T-cell (primary cell): ENCODE data around the gene CCDC112. TPM values are rescaled to one million over a fixed set of nuclear protein-coding genes. Genes with fewer than 3 reads are reported as not detected.

Experiments
- ATAC-seq, 4 experiments: fragments of 200-7000 bp in 3 of 4; fragments of 150-1000 bp in 1 of 4; cut with Tn5 transposase; replicated peaks in 1 of 4; 1 replicate in 3 of 4; 2 replicates in 1 of 4; pipeline ENCODE4 v1.10.0; 2021; ENCODE audit warnings: moderate library complexity in 3 of 4, mild to moderate bottlenecking in 2 of 4, moderate number of reproducible peaks in 1 of 4
- CTCF ChIA-PET, 2 donors: fragments of 300-600 bp; sonication (Branson Sonifier 250); formaldehyde crosslinking; loops; one replicate each; lab custom pipeline; 2022; ENCODE audit warnings: antibody characterized with exemption in 2 of 2; lab: Charles Lee
- POLR2A ChIA-PET, 2 donors: fragments of 300-600 bp; sonication (Branson Sonifier 250); formaldehyde crosslinking; loops; one replicate each; lab custom pipeline; 2022; ENCODE audit warnings: antibody characterized with exemption in 2 of 2; lab: Charles Lee
- DNase-seq, 35 experiments: peaks; one replicate each; pipeline versions ENCODE4 v3.0.0 to v3.0.0-alpha.2; 2013 to 2023
- H3K27ac ChIP-seq: one replicate; pipeline ENCODE4 v1.5.1; 2013; ENCODE audit warnings: low read length
- H3K27me3 ChIP-seq, 2 experiments: replicated peaks in 1 of 2; 1 replicate in 1 of 2; 2 replicates in 1 of 2; pipeline versions ENCODE4 v1.6.1 to v1.7.0; 2013; ENCODE audit warnings: low read length in 1 of 2, mixed read lengths in 1 of 2; ENCODE audit not compliant: control insufficient read depth in 2 of 2, insufficient read depth in 2 of 2; ENCODE audit errors: extremely low read depth in 1 of 2
- H3K36me3 ChIP-seq, 2 donors: 1 replicate in 1 of 2; 2 replicates in 1 of 2; pipeline versions ENCODE4 v1.6.1 to v1.7.0; 2013; ENCODE audit warnings: low read length in 1 of 2; ENCODE audit not compliant: control insufficient read depth in 2 of 2, insufficient read depth in 1 of 2; ENCODE audit errors: extremely low read depth in 1 of 2
- H3K4me1 ChIP-seq, 2 experiments: 1 replicate in 1 of 2; 2 replicates in 1 of 2; pipeline versions ENCODE4 v1.6.1 to v1.7.0; 2013; ENCODE audit warnings: low read length in 2 of 2, mixed read lengths in 1 of 2; ENCODE audit not compliant: insufficient read depth in 2 of 2, control insufficient read depth in 1 of 2; ENCODE audit errors: extremely low read depth in 1 of 2
- H3K4me3 ChIP-seq, 2 donors: 1 replicate in 1 of 2; 2 replicates in 1 of 2; pipeline versions ENCODE4 v1.5.1 to v1.7.0; 2013; ENCODE audit warnings: mild to moderate bottlenecking in 2 of 2, low read length in 1 of 2, moderate library complexity in 1 of 2; ENCODE audit not compliant: control insufficient read depth in 1 of 2; ENCODE audit errors: extremely low read depth in 1 of 2
- H3K9me3 ChIP-seq: 2 replicates; pipeline ENCODE4 v1.7.0; 2013
- H3K27ac Mint-ChIP-seq, 2 donors: one replicate each; pipeline ENCODE4 v1.8.0; 2020 to 2021; ENCODE audit warnings: mild to moderate bottlenecking in 2 of 2, mixed read lengths in 2 of 2
- H3K27me3 Mint-ChIP-seq, 2 donors: one replicate each; pipeline ENCODE4 v1.8.0; 2021 to 2022; ENCODE audit warnings: mixed read lengths in 2 of 2
- H3K36me3 Mint-ChIP-seq: one replicate; pipeline ENCODE4 v1.8.0; 2021; ENCODE audit warnings: mixed read lengths
- H3K4me1 Mint-ChIP-seq, 3 donors: one replicate each; pipeline ENCODE4 v1.8.0; 2020 to 2022; ENCODE audit warnings: mixed read lengths in 3 of 3, mild to moderate bottlenecking in 1 of 3
- H3K4me3 Mint-ChIP-seq, 3 donors: one replicate each; pipeline ENCODE4 v1.8.0; 2020 to 2022; ENCODE audit warnings: mild to moderate bottlenecking in 3 of 3, mixed read lengths in 3 of 3, moderate library complexity in 3 of 3
- H3K9me3 Mint-ChIP-seq, 3 donors: one replicate each; pipeline ENCODE4 v1.8.0; 2020 to 2022; ENCODE audit warnings: mixed read lengths in 3 of 3
- WGBS: methylation state at CpG from one replicate; pipeline ENCODE4 v1.1.5; 2013; ENCODE audit warnings: missing lambda C conversion rate; ENCODE audit not compliant: insufficient coverage; 5-methylcytosine and 5-hydroxymethylcytosine counted together
- total RNA-seq, 35 experiments: library from RNA in 6 of 35; stranded (reverse) in 6 of 35; fragments of 120-200 nt in 1 of 35; gene quantifications; one replicate each; pipeline versions ENCODE4 v1.2.1 to v1.2.4 and lab custom pipeline; 2013 to 2026

CCDC112 gene
- total RNA-seq, 5 donors from 2014 or later (not counting 1 experiment from before 2014, with no cell fraction given), result 3.0 to 7.4 (median 4.8) TPM

- H3K27me3 ChIP-seq, result peaks cover 2 to 3% of the 10 kb centered on the region in 2 experiments
- Mint-ChIP-seq H3K9me3 (no peaks in the 10 kb centered on the region), H3K36me3 (no peaks in the 10 kb centered on the region), H3K27ac (no peak overlapping the region), H3K4me3 (no peak overlapping the region), H3K27me3 (peaks cover 21 to 24% of the 10 kb centered on the region in 2 donors), H3K4me1 (no peaks in the 10 kb centered on the region)
- ChIA-PET CTCF (interaction anchor here in 1 of 2 donors (0.6 to 1.9 kb wide), 2 partner anchors 30 to 261 kb away, joined by 3 to 6 read pairs; no protein-coding TSS in a partner anchor), POLR2A (no interaction called here)
- no peaks in the 10 kb centered on the region for H3K36me3 ChIP-seq
- WGBS, result no CpG with 5 or more reads among the region's 3 CpGs
- H3K4me1 ChIP-seq, result no peaks in the 10 kb centered on the region
- no peak for ATAC-seq
- no peaks in the 10 kb centered on the region for H3K9me3 ChIP-seq
- DNase-seq, result no peak
- no peak overlapping the region for H3K27ac ChIP-seq
- H3K4me3 ChIP-seq, result no peak overlapping the region
Measured at GRCh38 chr5:115313632-115314031, 17.2 kb upstream of the CCDC112 start.

- ChIA-PET POLR2A (no interaction called here), CTCF (interaction anchor here (1.2 to 1.9 kb wide), 2 partner anchors 261 to 263 kb away, joined by 3 to 6 read pairs; no protein-coding TSS in a partner anchor)
- Mint-ChIP-seq H3K4me1 (no peaks in the 10 kb centered on the region), H3K9me3 (no peaks in the 10 kb centered on the region), H3K4me3 (no peak overlapping the region), H3K27me3 (peaks cover 16 to 28% of the 10 kb centered on the region in 2 donors), H3K27ac (no peak overlapping the region), H3K36me3 (no peaks in the 10 kb centered on the region)
- ATAC-seq (no peak), DNase-seq (no peak)
- Histone ChIP-seq H3K27ac (no peak overlapping the region), H3K9me3 (no peaks in the 10 kb centered on the region), H3K27me3 (peaks cover 3% of the 10 kb centered on the region in 2 experiments), H3K4me3 (no peak overlapping the region), H3K36me3 (no peaks in the 10 kb centered on the region), H3K4me1 (no peaks in the 10 kb centered on the region)
- 92% methylated on average over 2 of the region's 2 CpGs for WGBS
Measured at GRCh38 chr5:115313052-115313451, 16.6 kb upstream of the CCDC112 start.

GRCh38 chr5:115309751-115310370 is 13.4 kb upstream of the CCDC112 start:
- Histone ChIP-seq H3K27me3 (peaks cover 3 to 7% of the 10 kb centered on the region in 2 experiments), H3K9me3 (no peaks in the 10 kb centered on the region), H3K4me1 (no peaks in the 10 kb centered on the region), H3K36me3 (no peaks in the 10 kb centered on the region), H3K27ac (no peak overlapping the region), H3K4me3 (no peak overlapping the region)
- ATAC-seq (peak in 1 of 4 experiments; percentile 55), DNase-seq (peak in 1 of 35 experiments; percentile 67)
- POLR2A ChIA-PET, result interaction anchor here (0.6 to 1.2 kb wide), 4 partner anchors 15 to 1925 kb away, joined by 3 read pairs; no protein-coding TSS in a partner anchor
- WGBS, result no CpG with 5 or more reads among the region's 1 CpG
- Mint-ChIP-seq H3K27ac (no peak overlapping the region), H3K27me3 (peaks cover 24 to 32% of the 10 kb centered on the region in 2 donors), H3K4me3 (no peak overlapping the region), H3K4me1 (no peaks in the 10 kb centered on the region), H3K36me3 (no peaks in the 10 kb centered on the region), H3K9me3 (no peaks in the 10 kb centered on the region)
- CTCF ChIA-PET, result interaction anchor here (0.5 to 7.1 kb wide), 17 partner anchors 10 to 766 kb away, joined by 3 to 169 read pairs (median 4); no protein-coding TSS in a partner anchor

- POLR2A ChIA-PET, result interaction anchor here in 1 of 2 donors (0.6 to 1.2 kb wide), 2 partner anchors 16 to 316 kb away, joined by 3 read pairs; no protein-coding TSS in a partner anchor
- H3K4me3 Mint-ChIP-seq, result no peak overlapping the region
- H3K9me3 Mint-ChIP-seq, result no peaks in the 10 kb centered on the region
Measured at GRCh38 chr5:115308815-115309214, 12.4 kb upstream of the CCDC112 start.

GRCh38 chr5:115306011-115306536 is 9.6 kb upstream of the CCDC112 start:
- no peak for DNase-seq
- H3K4me3 Mint-ChIP-seq, result no peak overlapping the region
- no peaks in the 10 kb centered on the region for H3K9me3 ChIP-seq
- WGBS, result no CpG with 5 or more reads among the region's 1 CpG
- H3K4me1 ChIP-seq, result no peaks in the 10 kb centered on the region
- peaks cover 25 to 34% of the 10 kb centered on the region in 2 donors for H3K27me3 Mint-ChIP-seq
- no peaks in the 10 kb centered on the region for H3K9me3 Mint-ChIP-seq
- H3K27me3 ChIP-seq, result peaks cover 4 to 6% of the 10 kb centered on the region in 2 experiments
- no peak overlapping the region for H3K27ac ChIP-seq
- no peak overlapping the region for H3K4me3 ChIP-seq
- CTCF ChIA-PET, result interaction anchor here (0.5 to 7.1 kb wide), 6 partner anchors 22 to 761 kb away, joined by 3 to 169 read pairs (median 5); no protein-coding TSS in a partner anchor
- POLR2A ChIA-PET, result no interaction called here
- no peak for ATAC-seq
- no peaks in the 10 kb centered on the region for H3K36me3 ChIP-seq
- H3K36me3 Mint-ChIP-seq, result no peaks in the 10 kb centered on the region
- no peaks in the 10 kb centered on the region for H3K4me1 Mint-ChIP-seq
- H3K27ac Mint-ChIP-seq, result peak overlapping the region in 1 of 2 donors; percentile 36

More at GRCh38 chr5:115308815-115309214, 12.4 kb upstream of the CCDC112 start:
- H3K27ac ChIP-seq, result no peak overlapping the region
- no peaks in the 10 kb centered on the region for H3K36me3 ChIP-seq
- CTCF ChIA-PET, result interaction anchor here (0.5 to 7.1 kb wide), 19 partner anchors 11 to 759 kb away, joined by 3 to 169 read pairs (median 4); no protein-coding TSS in a partner anchor
- ATAC-seq (no peak), DNase-seq (no peak)
- peaks cover 3 to 7% of the 10 kb centered on the region in 2 experiments for H3K27me3 ChIP-seq
- Mint-ChIP-seq H3K36me3 (no peaks in the 10 kb centered on the region), H3K27ac (no peak overlapping the region), H3K4me1 (no peaks in the 10 kb centered on the region), H3K27me3 (peaks cover 28 to 36% of the 10 kb centered on the region in 2 donors)
- H3K9me3 ChIP-seq, result no peaks in the 10 kb centered on the region
- no peaks in the 10 kb centered on the region for H3K4me1 ChIP-seq
- H3K4me3 ChIP-seq, result no peak overlapping the region

GRCh38 chr5:115304496-115304895 is 8.0 kb upstream of the CCDC112 start:
- H3K27ac Mint-ChIP-seq, result no peak overlapping the region
- H3K4me1 Mint-ChIP-seq, result no peaks in the 10 kb centered on the region
- H3K36me3 Mint-ChIP-seq, result no peaks in the 10 kb centered on the region
- peaks cover 18 to 23% of the 10 kb centered on the region in 2 donors for H3K27me3 Mint-ChIP-seq
- H3K4me3 Mint-ChIP-seq, result no peak overlapping the region
- no peak for ATAC-seq
- POLR2A ChIA-PET, result interaction anchor here in 1 of 2 donors (0.6 kb wide), 1 partner anchor 23 kb away, joined by 3 read pairs; no protein-coding TSS in a partner anchor
- CTCF ChIA-PET, result interaction anchor here (0.6 to 1.4 kb wide), 4 partner anchors 266 to 283 kb away, joined by 3 to 10 read pairs (median 4); no protein-coding TSS in a partner anchor
- H3K9me3 ChIP-seq, result no peaks in the 10 kb centered on the region
- DNase-seq, result no peak
- H3K4me3 ChIP-seq, result no peak overlapping the region
- no CpG with 5 or more reads among the region's 1 CpG for WGBS
- H3K9me3 Mint-ChIP-seq, result no peaks in the 10 kb centered on the region
- H3K27ac ChIP-seq, result no peak overlapping the region
- peaks cover 4 to 5% of the 10 kb centered on the region in 2 experiments for H3K27me3 ChIP-seq
- no peaks in the 10 kb centered on the region for H3K4me1 ChIP-seq
- no peaks in the 10 kb centered on the region for H3K36me3 ChIP-seq
